IMR-90 (cell line): ENCODE results near the gene BTF3L4. TPM values are rescaled to one million over a fixed set of nuclear protein-coding genes. Genes with fewer than 3 reads are reported as not detected.

ENCODE experiments used
- ATAC-seq: fragments of 200-7000 bp; cut with Tn5 transposase; 2 replicates; pipeline ENCODE4 v1.9.1; 2020; ENCODE audit warnings: low read depth, mild to moderate bottlenecking, moderate library complexity
- BruUV-seq: library from RNA; stranded (reverse); fragments of 400-500 nt; replicated peaks from 2 replicates; lab custom pipeline; 2021; lab: Mats Ljungman, UMichigan
- CTCF ChIA-PET: fragments of 300-600 bp; formaldehyde crosslinking; extraction: SDS; loops from one replicate; lab custom pipeline; 2021; ENCODE audit warnings: antibody characterized with exemption; lab: Yijun Ruan, JAX
- POLR2A ChIA-PET: fragments of 300-600 bp; sonication (Branson Sonifier 250); formaldehyde crosslinking; loops from one replicate; lab custom pipeline; 2022; ENCODE audit warnings: antibody characterized with exemption; ENCODE audit not compliant: unreplicated experiment; lab: Charles Lee
- DNase-seq: peaks from one replicate; pipeline ENCODE4 v3.0.0; 2013
- H2AFZ ChIP-seq: replicated peaks from 2 replicates; pipeline ENCODE3; 2013; ENCODE audit warnings: low read length, mild to moderate bottlenecking; ENCODE audit not compliant: poor library complexity
- H2AK5ac ChIP-seq: 2 replicates; pipeline ENCODE4 v1.6.1; 2013; ENCODE audit warnings: low read depth, low read length, inconsistent platforms
- H2AK9ac ChIP-seq: replicated peaks from 2 replicates; pipeline ENCODE3; 2013; ENCODE audit warnings: mild to moderate bottlenecking, low read depth, low read length, moderate library complexity; ENCODE audit not compliant: poor library complexity
- H2BK120ac ChIP-seq: 2 replicates; pipeline ENCODE4 v1.6.1; 2013; ENCODE audit warnings: low read depth, low read length, inconsistent platforms
- H2BK15ac ChIP-seq: 3 replicates; pipeline ENCODE4 v1.6.1; 2013; ENCODE audit warnings: low read depth, low read length, inconsistent platforms
- H2BK20ac ChIP-seq: 2 replicates; pipeline ENCODE4 v1.6.1; 2013; ENCODE audit warnings: low read depth, mild to moderate bottlenecking, inconsistent platforms, low read length, moderate library complexity
- H2BK5ac ChIP-seq: 2 replicates; pipeline ENCODE4 v1.6.1; 2013; ENCODE audit warnings: mild to moderate bottlenecking, low read depth, low read length, inconsistent platforms; ENCODE audit not compliant: poor library complexity, severe bottlenecking
- H3K14ac ChIP-seq: replicated peaks from 2 replicates; pipeline ENCODE4 v1.6.1; 2013; ENCODE audit warnings: low read depth, low read length, inconsistent platforms
- H3K18ac ChIP-seq: 2 replicates; pipeline ENCODE4 v1.6.1; 2013; ENCODE audit warnings: low read depth, low read length, control low read depth
- H3K23ac ChIP-seq: 2 replicates; pipeline ENCODE4 v1.6.1; 2013; ENCODE audit warnings: low read depth, low read length, inconsistent platforms
- H3K27ac ChIP-seq: 2 replicates; pipeline ENCODE4 v1.5.1; 2013; ENCODE audit warnings: mild to moderate bottlenecking, control low read depth, low read length; ENCODE audit not compliant: insufficient read depth
- H3K27me3 ChIP-seq: 2 replicates; pipeline ENCODE4 v1.6.1; 2013; ENCODE audit warnings: low read length; ENCODE audit not compliant: control insufficient read depth, insufficient read depth
- H3K36me3 ChIP-seq: 2 replicates; pipeline ENCODE4 v1.6.1; 2013; ENCODE audit warnings: low read length, mixed read lengths; ENCODE audit not compliant: control insufficient read depth, insufficient read depth
- H3K4ac ChIP-seq: 2 replicates; pipeline ENCODE4 v1.6.1; 2013; ENCODE audit warnings: low read depth, low read length, inconsistent platforms
- H3K4me1 ChIP-seq: 2 replicates; pipeline ENCODE4 v1.6.1; 2013; ENCODE audit warnings: low read length, mixed read lengths; ENCODE audit not compliant: control insufficient read depth, insufficient read depth
- H3K4me2 ChIP-seq: 2 replicates; pipeline ENCODE4 v1.6.1; 2013; ENCODE audit warnings: low read depth, mild to moderate bottlenecking, control low read depth, low read length, moderate library complexity
- H3K4me3 ChIP-seq: 2 replicates; pipeline ENCODE4 v1.5.1; 2013; ENCODE audit warnings: low read depth, mild to moderate bottlenecking, control low read depth, low read length, moderate library complexity; ENCODE audit not compliant: insufficient read depth
- H3K56ac ChIP-seq: 2 replicates; pipeline ENCODE4 v1.6.1; 2013; ENCODE audit warnings: low read length, inconsistent platforms; ENCODE audit not compliant: insufficient read depth; ENCODE audit errors: extremely low read depth
- H3K79me1 ChIP-seq, 2 experiments: 2 replicates each; pipeline ENCODE4 v1.6.1; 2013; ENCODE audit warnings: low read length in 2 of 2, inconsistent platforms in 1 of 2, low read depth in 1 of 2
- H3K9ac ChIP-seq: 2 replicates; pipeline ENCODE4 v1.6.1; 2013; ENCODE audit warnings: low read depth, low read length, control low read depth
- H3K9me1 ChIP-seq: 2 replicates; pipeline ENCODE4 v1.6.1; 2013; ENCODE audit warnings: low read length, inconsistent platforms; ENCODE audit not compliant: insufficient read depth
- H3K9me3 ChIP-seq: 2 replicates; pipeline ENCODE4 v1.6.1; 2013; ENCODE audit warnings: low read length; ENCODE audit not compliant: control insufficient read depth, insufficient read depth
- H4K20me1 ChIP-seq: 2 replicates; pipeline ENCODE4 v1.6.1; 2013; ENCODE audit warnings: low read length, inconsistent platforms; ENCODE audit not compliant: insufficient read depth
- H4K5ac ChIP-seq: 2 replicates; pipeline ENCODE4 v1.6.1; 2013; ENCODE audit warnings: mild to moderate bottlenecking, low read depth, low read length, control low read depth
- H4K8ac ChIP-seq, 2 experiments: 2 replicates each; pipeline ENCODE4 v1.6.1; 2013; ENCODE audit warnings: low read depth in 2 of 2, low read length in 2 of 2, control low read depth in 1 of 2, inconsistent platforms in 1 of 2
- H4K91ac ChIP-seq: 2 replicates; pipeline ENCODE4 v1.6.1; 2013; ENCODE audit warnings: low read depth, low read length, inconsistent platforms; ENCODE audit not compliant: insufficient read depth
- BHLHE40 ChIP-seq: fragments of 150-350 bp; IDR thresholded peaks from 2 replicates; pipeline ENCODE4 v1.6.1; 2016; ENCODE audit warnings: mild to moderate bottlenecking, low read depth, low read length
- CEBPB ChIP-seq: IDR thresholded peaks from 2 replicates; pipeline ENCODE4 v1.6.1; 2012; ENCODE audit warnings: low read depth, low read length, improper control_type of control experiment
- CHD1 ChIP-seq: IDR thresholded peaks from 2 replicates; pipeline ENCODE4 v1.6.1; 2012; ENCODE audit warnings: low read depth, low read length, improper control_type of control experiment
- FOS ChIP-seq: fragments of 150-350 bp; IDR thresholded peaks from 2 replicates; pipeline ENCODE4 v1.6.1; 2016; ENCODE audit warnings: low read depth, low read length
- MAFK ChIP-seq: IDR thresholded peaks from 2 replicates; pipeline ENCODE4 v1.6.1; 2012; ENCODE audit warnings: low read depth, low read length, improper control_type of control experiment
- MAZ ChIP-seq: IDR thresholded peaks from 2 replicates; pipeline ENCODE4 v1.6.1; 2012; ENCODE audit warnings: low read depth, mild to moderate bottlenecking, low read length, improper control_type of control experiment, moderate library complexity, borderline replicate concordance
- MXI1 ChIP-seq: IDR thresholded peaks from 2 replicates; pipeline ENCODE4 v1.6.1; 2012; ENCODE audit warnings: low read depth, mild to moderate bottlenecking, low read length, moderate library complexity, borderline replicate concordance
- NFE2L2 ChIP-seq: fragments of 150-350 bp; IDR thresholded peaks from 2 replicates; pipeline ENCODE4 v1.6.1; 2016; ENCODE audit warnings: low read depth, mild to moderate bottlenecking, low read length
- POLR2A ChIP-seq: IDR thresholded peaks from 2 replicates; pipeline ENCODE4 v1.6.1; 2012; ENCODE audit warnings: mild to moderate bottlenecking, low read depth, low read length
- RAD21 ChIP-seq: IDR thresholded peaks from 2 replicates; pipeline ENCODE4 v1.6.1; 2012; ENCODE audit warnings: low read length, improper control_type of control experiment
- RCOR1 ChIP-seq: IDR thresholded peaks from 2 replicates; pipeline ENCODE4 v1.6.1; 2012; ENCODE audit warnings: mild to moderate bottlenecking, low read length, improper control_type of control experiment; ENCODE audit not compliant: insufficient replicate concordance
- RFX5 ChIP-seq: IDR thresholded peaks from 2 replicates; pipeline ENCODE4 v1.8.0; 2012; ENCODE audit warnings: low read depth, mild to moderate bottlenecking, low read length, moderate library complexity
- SMC3 ChIP-seq: fragments of 150-350 bp; IDR thresholded peaks from 2 replicates; pipeline ENCODE4 v1.6.1; 2016; ENCODE audit warnings: low read depth, mild to moderate bottlenecking, antibody characterized with exemption, low read length, moderate library complexity
- WGBS, 2 experiments: methylation state at CpG; one replicate each; pipeline versions ENCODE4 v1.1.5 to v1.1.7; 2013; ENCODE audit warnings: missing lambda C conversion rate in 2 of 2; ENCODE audit not compliant: insufficient read length in 1 of 2; ENCODE audit errors: extremely low coverage in 2 of 2; 5-methylcytosine and 5-hydroxymethylcytosine counted together
- dilution Hi-C: fragments of 300-500 bp; cut with HindIII; formaldehyde crosslinking; loops from one replicate; pipeline ENCODE4 v1.14.3; 2018; ENCODE audit warnings: low sequenced_read_pairs; ENCODE audit not compliant: unreplicated experiment
- in situ Hi-C: fragments of 300-500 bp; cut with MboI; formaldehyde crosslinking; loops from 3 replicates; pipeline ENCODE4 v1.14.3; 2019; ENCODE audit warnings: low sequenced_read_pairs, inconsistent platforms, mixed read lengths
- intact Hi-C: fragments of 100-400 bp; cut with micrococcal nuclease; formaldehyde crosslinking; loops from 2 replicates; pipeline ENCODE4 v1.10.0; 2022
- polyA plus RNA-seq, 3 experiments: library from polyadenylated mRNA; depleted of rRNA; stranded (reverse); fragments of >200 nt; gene quantifications; 2 replicates each; pipeline ENCODE4 v1.2.3, GENCODE V29; 2012; ENCODE audit warnings: low replicate concordance in 1 of 3
- total RNA-seq: library from RNA; depleted of rRNA; stranded (reverse); fragments of >200 nt; gene quantifications from 2 replicates; pipeline ENCODE4 v1.2.3, GENCODE V29; 2012
- TF ChIP-seq, protein P1 (sequence below): conservative IDR thresholded peaks from 2 replicates; pipeline ENCODE4 v1.5.1; 2012; ENCODE audit warnings: mild to moderate bottlenecking, low read depth, low read length, improper control_type of control experiment
- TF ChIP-seq, protein P2 (sequence below): fragments of 150-350 bp; IDR thresholded peaks from 2 replicates; pipeline ENCODE4 v1.6.1; 2016; ENCODE audit warnings: low read depth, mild to moderate bottlenecking, low read length, moderate library complexity, borderline replicate concordance
- TF ChIP-seq, protein P3 (sequence below): fragments of 150-350 bp; IDR thresholded peaks from 2 replicates; pipeline ENCODE4 v1.6.1; 2017; ENCODE audit warnings: mild to moderate bottlenecking, antibody characterized with exemption, low read length, low read depth

Gene BTF3L4
- total and polyA plus RNA-seq, 2 of the 4 experiments (the other 2 are of a cell fraction), result 34.5 to 41.2 TPM

DNA sequence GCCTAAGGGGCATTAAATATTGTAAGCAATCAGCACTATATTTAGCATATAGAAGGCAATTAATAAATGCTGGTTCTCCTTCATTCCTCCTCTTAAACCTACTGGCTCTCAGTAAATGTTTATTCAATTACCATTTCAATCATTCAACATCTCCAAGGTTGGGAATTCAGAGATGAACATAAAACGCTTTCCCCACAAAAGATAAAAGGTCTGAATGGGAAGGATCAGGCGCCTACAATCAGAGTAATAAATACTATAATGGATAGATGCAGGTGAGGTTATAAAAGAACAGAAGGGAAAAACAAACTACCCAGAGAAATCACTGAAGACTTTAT, 22.1 kb upstream of the BTF3L4 start:
- Histone ChIP-seq H4K20me1 (peaks cover 18% of the 10 kb centered on the region), H4K8ac (peak overlapping the region; percentile 86 to 99), H4K5ac (peak overlapping the region; percentile 90; the same call in 1 of the 2 replicates), H2AFZ (no peak overlapping the region), H3K4me1 (peaks cover 7% of the 10 kb centered on the region), H3K9ac (peak overlapping the region; percentile 83; the same call in 1 of the 2 replicates), H2BK5ac (peak overlapping the region; percentile 78), H3K9me3 (no peaks in the 10 kb centered on the region), H3K27me3 (no peaks in the 10 kb centered on the region), H2BK20ac (no peak overlapping the region), H3K79me1 (peaks cover 21 to 47% of the 10 kb centered on the region in 2 experiments), H3K4ac (peak overlapping the region; percentile 35; the same call in 1 of the 2 replicates), H3K14ac (peak overlapping the region; percentile 49; the same call in 1 of the 2 replicates), H3K4me2 (peak overlapping the region; percentile 70; the same call in 1 of the 2 replicates), H3K36me3 (0 out of 2 replicates have a peak, but pooled peaks cover 1% of the 10 kb centered on the region), H3K23ac (no peak overlapping the region), H3K18ac (peak overlapping the region; percentile 32; the same call in 1 of the 2 replicates), H2BK15ac (no peak overlapping the region), H4K91ac (no peak overlapping the region), H2BK120ac (no peak overlapping the region), H2AK5ac (no peak overlapping the region), H2AK9ac (no peak overlapping the region), H3K9me1 (peaks cover 6% of the 10 kb centered on the region; the same call in 1 of the 2 replicates), H3K4me3 (peak overlapping the region; percentile 90; the same call in 1 of the 2 replicates), H3K56ac (no peak overlapping the region), H3K27ac (no peak overlapping the region)
- POLR2A ChIA-PET, result no interaction called here
- in situ Hi-C loops (no loop called here), intact Hi-C loops (no loop called here), dilution Hi-C loops (no loop called here)
- TF ChIP-seq FOS (no peak), BHLHE40 (no peak), MAFK (no peak), SMC3 (no peak), RAD21 (no peak), MXI1 (no peak), CHD1 (no peak), CEBPB (no peak), RCOR1 (no peak), NFE2L2 (no peak), MAZ (no peak), POLR2A (no peak), RFX5 (no peak)
- TF ChIP-seq, protein P1, sequence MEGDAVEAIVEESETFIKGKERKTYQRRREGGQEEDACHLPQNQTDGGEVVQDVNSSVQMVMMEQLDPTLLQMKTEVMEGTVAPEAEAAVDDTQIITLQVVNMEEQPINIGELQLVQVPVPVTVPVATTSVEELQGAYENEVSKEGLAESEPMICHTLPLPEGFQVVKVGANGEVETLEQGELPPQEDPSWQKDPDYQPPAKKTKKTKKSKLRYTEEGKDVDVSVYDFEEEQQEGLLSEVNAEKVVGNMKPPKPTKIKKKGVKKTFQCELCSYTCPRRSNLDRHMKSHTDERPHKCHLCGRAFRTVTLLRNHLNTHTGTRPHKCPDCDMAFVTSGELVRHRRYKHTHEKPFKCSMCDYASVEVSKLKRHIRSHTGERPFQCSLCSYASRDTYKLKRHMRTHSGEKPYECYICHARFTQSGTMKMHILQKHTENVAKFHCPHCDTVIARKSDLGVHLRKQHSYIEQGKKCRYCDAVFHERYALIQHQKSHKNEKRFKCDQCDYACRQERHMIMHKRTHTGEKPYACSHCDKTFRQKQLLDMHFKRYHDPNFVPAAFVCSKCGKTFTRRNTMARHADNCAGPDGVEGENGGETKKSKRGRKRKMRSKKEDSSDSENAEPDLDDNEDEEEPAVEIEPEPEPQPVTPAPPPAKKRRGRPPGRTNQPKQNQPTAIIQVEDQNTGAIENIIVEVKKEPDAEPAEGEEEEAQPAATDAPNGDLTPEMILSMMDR, result no peak
- TF ChIP-seq, protein P2, sequence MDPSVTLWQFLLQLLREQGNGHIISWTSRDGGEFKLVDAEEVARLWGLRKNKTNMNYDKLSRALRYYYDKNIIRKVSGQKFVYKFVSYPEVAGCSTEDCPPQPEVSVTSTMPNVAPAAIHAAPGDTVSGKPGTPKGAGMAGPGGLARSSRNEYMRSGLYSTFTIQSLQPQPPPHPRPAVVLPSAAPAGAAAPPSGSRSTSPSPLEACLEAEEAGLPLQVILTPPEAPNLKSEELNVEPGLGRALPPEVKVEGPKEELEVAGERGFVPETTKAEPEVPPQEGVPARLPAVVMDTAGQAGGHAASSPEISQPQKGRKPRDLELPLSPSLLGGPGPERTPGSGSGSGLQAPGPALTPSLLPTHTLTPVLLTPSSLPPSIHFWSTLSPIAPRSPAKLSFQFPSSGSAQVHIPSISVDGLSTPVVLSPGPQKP, result no peak
- TF ChIP-seq, protein P3, sequence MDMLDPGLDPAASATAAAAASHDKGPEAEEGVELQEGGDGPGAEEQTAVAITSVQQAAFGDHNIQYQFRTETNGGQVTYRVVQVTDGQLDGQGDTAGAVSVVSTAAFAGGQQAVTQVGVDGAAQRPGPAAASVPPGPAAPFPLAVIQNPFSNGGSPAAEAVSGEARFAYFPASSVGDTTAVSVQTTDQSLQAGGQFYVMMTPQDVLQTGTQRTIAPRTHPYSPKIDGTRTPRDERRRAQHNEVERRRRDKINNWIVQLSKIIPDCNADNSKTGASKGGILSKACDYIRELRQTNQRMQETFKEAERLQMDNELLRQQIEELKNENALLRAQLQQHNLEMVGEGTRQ, result no peak
- DNase-seq (no peak), ATAC-seq (no peak)
- WGBS, 2 experiments, result no CpG with 5 or more reads among the region's 2 CpGs
- CTCF ChIA-PET, result interaction anchor here (1.0 kb wide), 1 partner anchor 128 kb away, joined by 3 read pairs; no protein-coding TSS in a partner anchor
- BruUV-seq, result no TSS peak
